Right cardiac atrium (tissue), 5 donors: ENCODE results near the gene GALNTL6. TPM values are rescaled to one million over a fixed set of nuclear protein-coding genes. Genes with fewer than 3 reads are reported as not detected.

Experiments
- ATAC-seq, 2 donors: fragments of 200-7000 bp; cut with Tn5 transposase; one replicate each; pipeline versions ENCODE4 v1.8.0 to v1.9.1; 2020; ENCODE audit warnings: moderate library complexity in 2 of 2, mild to moderate bottlenecking in 1 of 2
- DNase-seq, 3 donors: peaks; one replicate each; pipeline ENCODE4 v3.0.0-alpha.2; 2020
- H3K27ac ChIP-seq: one replicate; pipeline ENCODE4 v1.5.1; 2013; ENCODE audit warnings: mild to moderate bottlenecking, low read length, control low read depth, moderate library complexity
- H3K27me3 ChIP-seq: one replicate; pipeline ENCODE4 v1.6.1; 2013; ENCODE audit not compliant: control insufficient read depth, insufficient read depth
- H3K4me1 ChIP-seq: one replicate; pipeline ENCODE4 v1.6.1; 2013; ENCODE audit warnings: low read length; ENCODE audit not compliant: control insufficient read depth, insufficient read depth
- H3K4me3 ChIP-seq: one replicate; pipeline ENCODE4 v1.5.1; 2013; ENCODE audit warnings: low read length, control low read depth
- H3K9me3 ChIP-seq: one replicate; pipeline ENCODE4 v1.6.1; 2013; ENCODE audit warnings: low read length; ENCODE audit not compliant: control insufficient read depth
- WGBS: extraction: QIAGEN DNeasy Blood & Tissue Kit; methylation state at CpG from one replicate; pipeline ENCODE4 v1.1.7; 2013; 5-methylcytosine and 5-hydroxymethylcytosine counted together
- intact Hi-C, 4 donors: fragments of 100-400 bp; cut with DNase I; formaldehyde crosslinking; loops; one replicate each; pipeline versions ENCODE4 v1.11.0 to v1.14.0; 2022 to 2023
- polyA plus RNA-seq: library from polyadenylated mRNA; stranded (reverse); fragments of 200-250 nt; gene quantifications from one replicate; pipeline ENCODE4 v1.2.3, GENCODE V29; 2013
- total RNA-seq, 4 donors: library from RNA; stranded (reverse); fragmentation: NEBNext Ultra II Directional; extraction: Animal tissue kit (Norgen Biotek cat#: 25700); gene quantifications; one replicate each; pipeline ENCODE4 v1.2.1, GENCODE V29; 2021
- donor health status: healthy with polysubstance abuse.
- donor health status: DM: no; HTN: yes; CAD: no.
- donor health status: DM: no; HTN: no; CAD: no.
- donor health status: DM: no; HTN: yes; CAD: no; lungs with severe emphysema.
- donor health status: DM: yes; HTN: yes; CAD: no.

GALNTL6 gene
- total and polyA plus RNA-seq, 5 donors = not detected

DNA sequence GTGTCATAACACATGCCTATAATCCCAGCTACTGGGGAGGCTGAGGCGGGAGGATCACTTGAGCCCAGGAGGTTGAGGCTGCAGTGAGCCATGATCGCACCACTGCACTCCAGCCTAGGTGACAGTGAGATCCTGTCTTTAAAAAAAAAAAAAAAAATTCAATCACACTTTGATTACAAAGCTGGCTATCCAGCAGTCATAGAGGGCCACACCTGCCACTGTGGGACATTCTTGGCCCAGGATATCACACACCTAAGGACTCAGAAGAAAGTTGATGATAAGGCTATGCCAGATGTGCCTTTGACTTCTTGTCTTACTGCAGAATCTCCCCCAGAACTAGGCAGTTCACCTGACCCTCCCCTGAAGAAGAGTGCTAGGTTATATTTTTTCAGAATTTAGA is 1232.9 kb downstream of the GALNTL6 start:
- ATAC-seq = no peak
- Histone ChIP-seq H3K27me3 (no peaks in the 10 kb centered on the region), H3K4me1 (no peaks in the 10 kb centered on the region), H3K27ac (no peak overlapping the region), H3K9me3 (no peaks in the 10 kb centered on the region), H3K4me3 (no peak overlapping the region)
- DNase-seq = no peak
- WGBS = 93% methylated on average over 2 of the region's 2 CpGs
- intact Hi-C loops = no loop called here

DNA sequence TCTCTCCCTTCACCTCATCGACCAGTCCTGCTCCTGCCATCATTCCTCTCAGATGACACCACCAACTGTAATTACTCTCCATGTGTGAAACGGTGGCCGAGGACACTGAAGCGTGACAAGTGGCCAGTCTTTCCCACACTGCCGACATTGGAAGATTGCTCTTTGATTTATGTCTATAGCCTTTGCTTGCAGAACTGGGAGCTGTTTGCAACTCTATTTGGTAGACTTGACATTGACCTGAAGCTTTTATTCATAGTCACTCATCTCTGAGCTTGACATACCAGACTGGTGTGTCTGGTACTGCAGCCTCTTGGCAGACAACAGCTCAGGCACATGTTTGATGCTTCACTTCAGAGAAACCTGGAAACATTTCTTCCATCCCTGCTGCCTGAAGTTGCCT is 1233.6 kb downstream of the GALNTL6 start:
- Histone ChIP-seq H3K4me1 (no peaks in the 10 kb centered on the region), H3K27ac (no peak overlapping the region), H3K9me3 (no peaks in the 10 kb centered on the region), H3K27me3 (no peaks in the 10 kb centered on the region), H3K4me3 (no peak overlapping the region)
- DNase-seq = no peak
- ATAC-seq = no peak
- WGBS = 64% methylated on average over 5 of the region's 5 CpGs
- intact Hi-C loops = no loop called here

DNA sequence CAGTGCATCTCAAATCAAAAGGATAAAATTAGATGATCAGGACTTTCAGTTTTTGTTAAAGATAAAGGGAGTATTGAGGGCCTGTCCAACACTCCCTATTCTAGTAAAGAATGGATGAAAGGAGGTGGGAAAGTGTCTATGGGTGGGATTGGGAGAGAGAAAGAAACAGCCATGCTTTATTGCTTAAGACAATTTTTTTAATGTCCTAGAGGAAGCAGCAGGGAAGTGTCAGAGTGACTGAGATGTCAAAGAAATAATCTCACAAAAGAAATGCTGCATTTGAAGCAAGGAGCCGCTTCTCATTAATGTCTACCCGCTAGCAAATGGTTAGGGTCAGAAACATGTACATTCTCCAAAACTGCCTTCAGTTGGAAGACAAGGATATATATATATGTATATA is 1238.0 kb downstream of the GALNTL6 start:
- no peak for DNase-seq
- intact Hi-C loops = no loop called here
- H3K4me3 ChIP-seq = no peak overlapping the region
- H3K4me1 ChIP-seq = no peaks in the 10 kb centered on the region
- WGBS = 64% methylated on average over 2 of the region's 2 CpGs
- no peaks in the 10 kb centered on the region for H3K9me3 ChIP-seq
- no peaks in the 10 kb centered on the region for H3K27me3 ChIP-seq
- no peak overlapping the region for H3K27ac ChIP-seq
- ATAC-seq = no peak

GRCh38 chr4:173051716-173052115 is 1238.5 kb downstream of the GALNTL6 start:
- DNase-seq (no peak), ATAC-seq (no peak)
- no peaks in the 10 kb centered on the region for H3K27me3 ChIP-seq
- 30% methylated on average over 9 of the region's 9 CpGs for WGBS
- H3K4me1 ChIP-seq = no peaks in the 10 kb centered on the region
- intact Hi-C loops = no loop called here
- H3K4me3 ChIP-seq = peak overlapping the region; percentile 16
- H3K9me3 ChIP-seq = no peaks in the 10 kb centered on the region
- no peak overlapping the region for H3K27ac ChIP-seq

GRCh38 chr4:173052439-173052838 is 1239.2 kb downstream of the GALNTL6 start:
- no peak overlapping the region for H3K27ac ChIP-seq
- DNase-seq (no peak), ATAC-seq (no peak)
- intact Hi-C loops = no loop called here
- no peaks in the 10 kb centered on the region for H3K4me1 ChIP-seq
- H3K27me3 ChIP-seq = no peaks in the 10 kb centered on the region
- 82% methylated on average over 2 of the region's 2 CpGs for WGBS
- H3K4me3 ChIP-seq = no peak overlapping the region
- no peaks in the 10 kb centered on the region for H3K9me3 ChIP-seq

- intact Hi-C loops = no loop called here
- H3K27me3 ChIP-seq = no peaks in the 10 kb centered on the region
- H3K27ac ChIP-seq = no peak overlapping the region
- no peak overlapping the region for H3K4me3 ChIP-seq
- no peaks in the 10 kb centered on the region for H3K4me1 ChIP-seq
- DNase-seq = no peak
- WGBS = 87% methylated on average over 5 of the region's 5 CpGs
- ATAC-seq = no peak
- H3K9me3 ChIP-seq = no peaks in the 10 kb centered on the region
Observed at GRCh38 chr4:173056271-173056670, 1243.1 kb downstream of the GALNTL6 start.

GRCh38 chr4:173056710-173057109 is 1243.5 kb downstream of the GALNTL6 start:
- ATAC-seq (no peak), DNase-seq (no peak)
- 34% methylated on average over 2 of the region's 2 CpGs for WGBS
- intact Hi-C loops = no loop called here
- Histone ChIP-seq H3K4me3 (no peak overlapping the region), H3K27ac (no peak overlapping the region), H3K9me3 (no peaks in the 10 kb centered on the region), H3K27me3 (no peaks in the 10 kb centered on the region), H3K4me1 (no peaks in the 10 kb centered on the region)

DNA sequence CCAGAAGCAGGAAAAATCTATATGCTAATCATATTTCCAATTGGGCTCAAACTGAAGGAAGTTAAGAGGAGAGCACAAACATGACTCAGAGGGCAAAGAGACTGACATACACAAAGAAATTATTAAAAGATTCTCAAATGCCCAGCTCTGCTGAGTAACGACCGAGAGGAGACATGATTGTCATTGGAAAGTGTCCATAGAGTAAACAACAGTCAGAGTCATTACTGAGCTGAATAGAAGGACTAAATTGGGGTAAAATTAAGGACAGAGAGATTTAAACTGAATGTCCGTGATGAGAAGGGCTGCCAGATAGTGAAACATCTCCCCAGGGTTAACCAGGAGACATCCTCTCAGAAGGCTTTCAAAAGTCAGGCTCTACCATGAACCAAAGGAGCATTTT is 1244.2 kb downstream of the GALNTL6 start:
- H3K9me3 ChIP-seq = no peaks in the 10 kb centered on the region
- 34% methylated on average over 3 of the region's 3 CpGs for WGBS
- no peaks in the 10 kb centered on the region for H3K4me1 ChIP-seq
- H3K4me3 ChIP-seq = no peak overlapping the region
- ATAC-seq (no peak), DNase-seq (no peak)
- intact Hi-C loops = no loop called here
- no peaks in the 10 kb centered on the region for H3K27me3 ChIP-seq
- H3K27ac ChIP-seq = no peak overlapping the region

DNA sequence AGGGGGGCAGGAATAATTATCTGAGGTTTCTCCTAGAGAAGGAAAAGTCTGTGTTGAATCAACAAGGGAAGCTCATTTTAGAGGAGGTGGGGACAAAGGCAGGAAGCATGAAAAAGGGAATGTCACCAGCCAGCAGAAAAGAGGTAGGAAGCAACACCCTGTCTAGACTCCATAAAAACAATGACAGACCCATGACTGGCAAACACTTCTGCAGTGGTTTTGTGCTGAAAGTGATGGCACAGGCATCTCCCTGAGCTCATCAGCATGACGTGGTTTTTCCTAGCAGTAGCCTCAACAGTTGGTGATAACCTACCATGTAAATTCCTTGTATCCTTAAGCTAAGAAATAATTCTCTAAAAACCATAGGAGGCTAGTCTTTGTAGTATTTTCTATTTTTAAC is 1244.7 kb downstream of the GALNTL6 start:
- 42% methylated on average over 1 of the region's 1 CpG for WGBS
- intact Hi-C loops = no loop called here
- H3K27ac ChIP-seq = no peak overlapping the region
- no peaks in the 10 kb centered on the region for H3K27me3 ChIP-seq
- DNase-seq (no peak), ATAC-seq (peak in 1 of 2 donors; percentile 48)
- H3K4me1 ChIP-seq = no peaks in the 10 kb centered on the region
- H3K4me3 ChIP-seq = no peak overlapping the region
- H3K9me3 ChIP-seq = no peaks in the 10 kb centered on the region

DNA sequence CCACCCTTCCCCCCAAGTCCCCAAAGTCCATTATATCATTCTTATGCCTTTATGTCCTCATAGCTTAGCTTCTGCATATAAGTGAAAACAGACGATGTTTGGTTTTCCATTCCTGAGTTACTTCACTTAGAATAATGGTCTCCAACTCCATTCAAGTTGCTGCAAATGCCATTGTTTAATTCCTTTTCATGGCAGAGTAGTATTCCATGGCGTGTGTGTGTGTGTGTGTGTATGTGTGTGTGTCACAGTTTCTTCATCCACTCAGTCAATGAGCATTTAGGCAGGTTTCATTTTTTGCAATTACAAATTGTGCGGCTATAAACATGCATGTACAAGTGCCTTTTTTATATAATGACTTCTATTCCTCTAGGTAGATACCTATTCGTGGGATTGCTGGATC is 1248.0 kb downstream of the GALNTL6 start:
- no peaks in the 10 kb centered on the region for H3K9me3 ChIP-seq
- WGBS = 67% methylated on average over 4 of the region's 4 CpGs
- H3K27ac ChIP-seq = no peak overlapping the region
- no peak overlapping the region for H3K4me3 ChIP-seq
- DNase-seq (no peak), ATAC-seq (no peak)
- H3K4me1 ChIP-seq = no peaks in the 10 kb centered on the region
- no peaks in the 10 kb centered on the region for H3K27me3 ChIP-seq
- intact Hi-C loops = no loop called here

DNA sequence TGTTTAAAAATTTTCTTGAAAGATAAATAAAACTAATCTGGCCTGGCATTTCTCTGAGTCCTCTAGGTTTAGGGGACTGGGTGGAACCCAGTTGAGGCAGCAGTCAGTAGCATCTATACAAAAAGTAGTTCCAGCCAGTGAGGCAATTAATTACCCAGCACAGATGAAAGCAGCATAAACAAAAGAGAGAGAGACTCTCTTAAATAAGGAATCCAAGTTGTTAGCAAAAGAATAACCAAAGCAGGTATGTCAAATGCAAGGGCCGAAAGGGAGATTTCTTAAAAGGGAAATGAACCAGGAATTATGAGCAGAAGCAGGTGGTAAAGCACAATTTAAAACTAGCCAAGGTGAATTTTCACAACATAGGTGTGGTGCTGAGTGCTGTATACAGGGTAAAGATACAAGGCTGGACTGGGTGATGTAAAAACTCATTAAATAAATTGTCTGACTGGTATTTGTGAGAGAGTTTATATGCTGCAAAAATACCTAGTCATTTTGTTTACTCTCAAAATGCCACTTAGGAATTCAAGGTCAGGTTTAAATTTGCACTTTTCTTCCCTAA is 1260.8 kb downstream of the GALNTL6 start:
- no peak overlapping the region for H3K27ac ChIP-seq
- DNase-seq (no peak), ATAC-seq (no peak)
- no peak overlapping the region for H3K4me3 ChIP-seq
- intact Hi-C loops = no loop called here
- H3K27me3 ChIP-seq = peaks cover 2% of the 10 kb centered on the region
- no peaks in the 10 kb centered on the region for H3K9me3 ChIP-seq
- 77% methylated on average over 1 of the region's 1 CpG for WGBS
- H3K4me1 ChIP-seq = no peaks in the 10 kb centered on the region

- H3K27me3 ChIP-seq = peaks cover 2% of the 10 kb centered on the region
- H3K27ac ChIP-seq = no peak overlapping the region
- WGBS = 66% methylated on average over 3 of the region's 3 CpGs
- no peaks in the 10 kb centered on the region for H3K4me1 ChIP-seq
- no peaks in the 10 kb centered on the region for H3K9me3 ChIP-seq
- intact Hi-C loops = no loop called here
- no peak overlapping the region for H3K4me3 ChIP-seq
- ATAC-seq (no peak), DNase-seq (no peak)
Observed at GRCh38 chr4:173074501-173074946, 1261.3 kb downstream of the GALNTL6 start.
